Stromal cell of bone marrow (primary cell): ENCODE data around the gene TULP4.
A peak's percentile ranks its signal among the peaks of the same experiment; 100 is the strongest.
"Not testable (repeated sequence)": the region's sequence is repeated elsewhere in the genome, so short reads cannot be mapped to it uniquely, and the experiment has no call there.

Experiments
- DNase-seq: peaks from one replicate; pipeline ENCODE4 v3.0.0-alpha.2; 2012; ENCODE audit warnings: low read depth

TULP4 gene

DNA sequence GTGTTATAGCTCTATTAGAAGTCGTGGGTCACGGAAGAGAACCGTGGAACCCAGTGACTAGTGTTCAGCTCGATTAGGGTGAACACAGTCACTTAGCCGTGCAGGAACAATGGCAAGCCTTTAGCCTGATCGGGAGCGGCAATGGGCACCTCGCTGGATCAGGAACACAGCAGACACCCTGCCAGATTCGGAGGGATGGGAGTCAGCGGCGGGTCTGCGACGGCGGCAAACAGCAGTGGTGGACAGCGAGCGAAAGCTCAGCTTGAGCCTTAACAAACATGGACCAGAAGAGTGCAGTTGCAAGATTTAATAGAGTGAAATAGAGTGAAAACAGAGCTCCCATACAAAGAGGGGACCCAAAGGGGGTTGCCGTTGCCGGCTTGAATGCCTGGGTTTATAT is 157.8 kb downstream of the TULP4 start:
- not testable (repeated sequence) for DNase-seq

- DNase-seq = no peak
Observed at GRCh38 chr6:158471339-158471738, 159.1 kb downstream of the TULP4 start.

DNA sequence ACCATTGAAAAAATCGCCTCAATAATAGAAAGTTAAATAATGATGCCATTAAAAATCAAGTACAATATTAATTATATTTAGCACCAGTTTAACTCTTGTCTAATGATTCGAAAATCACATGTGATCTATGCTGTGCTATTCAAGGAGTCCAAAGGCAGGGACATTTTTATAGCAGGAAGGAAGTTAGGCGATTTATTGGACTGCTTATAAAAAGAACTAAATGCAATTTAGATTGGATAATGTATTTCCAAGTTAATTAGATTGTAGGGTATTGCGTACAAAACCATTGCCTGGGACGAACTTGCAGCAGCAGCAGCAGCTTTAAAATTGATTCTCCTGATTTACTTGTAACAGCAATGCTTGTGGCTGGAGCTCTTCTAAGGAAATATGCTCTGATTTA is 160.2 kb downstream of the TULP4 start:
- DNase-seq = no peak

DNA sequence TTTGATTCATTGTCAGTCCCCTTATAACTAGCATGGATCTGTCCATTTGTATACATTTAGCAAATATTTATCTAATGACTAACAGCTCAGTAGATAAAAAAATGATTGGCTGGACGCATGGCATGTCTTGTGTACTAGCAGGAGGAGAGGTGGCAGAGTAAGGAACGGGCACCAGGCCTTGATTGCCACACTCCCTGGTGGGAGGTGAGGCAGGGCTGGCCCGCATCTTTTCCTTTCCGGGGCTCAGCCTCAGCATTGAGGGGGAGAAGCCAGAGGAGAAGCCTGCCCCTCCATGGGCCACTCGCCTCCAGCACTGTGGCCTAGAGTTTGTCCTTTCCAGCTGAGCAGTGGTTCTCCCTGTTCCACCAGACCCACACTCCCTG is 162.7 kb downstream of the TULP4 start:
- DNase-seq = no peak

DNA sequence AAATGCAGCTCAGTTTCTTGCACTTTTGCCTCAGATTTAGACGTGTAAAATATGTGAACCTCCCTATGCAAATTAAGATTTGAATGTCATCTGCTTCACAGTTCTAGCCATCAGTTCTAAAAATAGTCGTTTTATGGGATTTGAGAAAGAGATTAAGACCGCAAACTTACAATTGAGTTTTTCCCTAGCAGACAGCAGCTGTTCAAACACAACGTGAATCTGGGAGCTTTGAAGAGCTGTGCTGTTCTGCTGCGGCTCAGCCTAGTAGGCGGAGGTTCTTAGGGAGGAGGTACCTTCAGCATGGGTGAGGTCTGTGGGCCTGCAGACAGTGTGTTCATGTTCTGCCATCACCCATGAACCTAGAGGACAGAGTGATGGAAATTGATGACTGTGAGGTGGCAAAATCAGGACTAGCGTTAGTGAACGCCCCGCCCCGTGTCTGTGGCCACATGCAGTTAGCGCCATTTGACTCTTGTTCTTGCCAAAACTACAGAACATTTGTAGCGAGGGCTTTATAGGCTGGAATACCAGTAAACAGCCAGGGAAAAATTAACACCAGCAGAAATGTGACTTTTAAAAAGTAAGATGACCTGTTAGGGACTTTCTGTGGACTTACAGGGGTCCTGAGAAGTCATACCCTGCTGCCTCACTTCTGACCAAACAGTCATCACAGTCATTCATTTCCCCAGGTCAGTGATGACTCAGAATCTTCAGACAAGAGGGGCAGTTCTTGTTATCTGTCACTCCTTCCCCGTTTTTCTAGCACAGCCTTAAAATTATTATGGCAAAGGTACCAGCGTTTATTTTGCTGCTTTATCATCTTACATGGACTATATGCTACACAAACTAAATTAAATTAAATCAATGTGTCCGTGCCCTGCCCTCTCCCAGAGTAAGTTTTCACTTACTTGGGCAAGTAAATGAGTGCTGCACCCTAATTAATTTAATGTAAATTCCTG is 163.4 kb downstream of the TULP4 start:
- no peak for DNase-seq

- DNase-seq = no peak
Observed at GRCh38 chr6:158476389-158476788, 164.1 kb downstream of the TULP4 start.

DNA sequence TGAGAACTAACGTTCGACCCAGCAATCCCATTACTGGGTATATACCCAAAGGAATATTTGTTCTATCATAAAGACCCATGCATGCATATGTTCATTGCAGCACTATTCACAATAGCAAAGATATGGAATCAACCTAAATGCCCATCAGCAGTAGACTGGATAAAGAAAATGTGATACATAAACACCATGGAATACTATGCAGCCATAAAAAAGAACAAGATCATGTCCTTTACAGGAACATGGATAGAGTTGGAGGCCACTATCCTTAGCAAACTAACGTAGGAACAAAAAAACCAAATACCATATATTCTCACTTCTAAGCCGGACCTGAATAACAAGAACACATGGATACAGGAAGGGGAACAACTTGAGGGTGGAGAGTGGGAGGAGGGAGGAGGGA is 165.5 kb downstream of the TULP4 start:
- DNase-seq = not testable (repeated sequence)

- DNase-seq = no peak
Observed at GRCh38 chr6:158480989-158481388, 168.7 kb downstream of the TULP4 start.

- peak; percentile 79 for DNase-seq
Observed at GRCh38 chr6:158481690-158482473, 169.6 kb downstream of the TULP4 start.

GRCh38 chr6:158485431-158485830 is 173.2 kb downstream of the TULP4 start:
- no peak for DNase-seq

GRCh38 chr6:158487495-158487894 is 175.2 kb downstream of the TULP4 start:
- no peak for DNase-seq

DNA sequence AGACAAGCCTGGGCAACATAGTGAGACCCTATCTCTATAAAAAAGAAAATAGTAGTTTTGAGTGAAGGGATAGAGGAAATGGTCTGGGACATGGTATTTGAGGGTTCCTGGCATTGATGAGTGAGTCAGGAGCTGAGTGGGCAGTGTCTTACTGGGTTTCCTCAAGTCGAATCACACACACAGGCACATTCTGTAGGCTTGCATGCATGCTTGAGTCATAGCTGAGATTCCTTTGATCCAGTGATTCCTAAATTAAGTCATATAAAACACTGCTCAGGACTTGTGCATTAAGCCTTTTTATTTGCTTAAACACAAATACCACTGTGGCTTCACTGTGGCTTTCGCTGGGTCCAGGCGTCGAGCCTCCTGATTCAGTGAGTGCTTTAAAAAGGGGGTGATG is 175.8 kb downstream of the TULP4 start:
- DNase-seq = peak; percentile 93

- DNase-seq = no peak
Observed at GRCh38 chr6:158489441-158489840, 177.2 kb downstream of the TULP4 start.

DNA sequence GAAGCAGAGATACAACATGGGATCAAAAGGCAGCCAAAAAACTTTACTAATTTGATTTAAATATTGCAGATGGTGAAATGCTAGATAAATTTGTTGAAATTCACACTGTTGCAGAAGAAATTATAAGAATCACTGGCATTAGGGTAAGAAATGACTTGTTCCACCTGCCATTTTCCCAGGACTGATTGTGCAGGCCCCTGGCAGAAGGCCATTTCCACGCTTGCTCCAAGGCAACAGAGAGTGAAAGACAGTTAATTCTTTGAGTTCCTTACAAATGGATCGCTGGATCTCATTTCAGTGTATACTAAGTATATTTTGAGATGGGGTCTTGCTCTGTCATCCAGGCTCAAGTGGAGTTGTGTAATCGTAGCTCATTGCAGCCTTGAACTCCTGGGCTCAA is 180.6 kb downstream of the TULP4 start:
- DNase-seq = no peak

DNA sequence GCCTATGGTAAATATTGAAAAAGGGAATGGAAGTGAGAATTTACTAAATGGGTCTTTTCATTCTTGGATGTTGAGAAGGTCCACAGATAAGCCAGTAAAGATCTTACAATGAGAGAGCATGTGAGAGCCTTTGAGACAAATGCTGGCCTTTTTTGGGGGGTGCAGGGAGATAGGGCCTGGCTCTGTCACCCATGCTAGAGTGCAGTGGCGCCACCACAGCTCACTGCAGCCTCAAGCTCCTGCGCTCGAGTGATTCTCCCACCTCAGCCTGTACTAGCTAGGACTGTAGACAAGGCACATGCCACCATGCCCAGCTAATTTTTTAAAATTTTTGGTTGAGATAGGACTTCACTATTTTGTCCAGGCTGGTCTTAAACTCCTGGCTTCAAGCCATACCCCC is 184.4 kb downstream of the TULP4 start:
- DNase-seq = no peak

DNA sequence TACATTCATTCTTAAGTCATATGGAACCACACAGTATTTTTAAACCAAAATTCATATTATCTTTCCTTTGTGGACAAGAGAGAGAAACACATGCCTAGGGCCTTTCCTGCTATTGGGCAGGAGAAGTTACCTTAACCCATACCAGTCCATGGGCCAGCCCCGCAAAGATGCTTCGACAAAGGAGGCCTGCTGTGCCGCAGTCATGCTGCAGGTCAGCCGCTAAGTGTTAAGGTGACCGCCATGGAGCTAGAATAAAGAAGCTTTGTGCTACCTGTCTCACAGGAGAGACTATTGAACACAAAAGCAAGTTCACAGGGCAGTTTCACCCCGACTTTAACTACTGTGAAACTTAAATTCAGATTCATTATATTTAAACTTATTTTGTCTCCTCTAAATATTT is 185.4 kb downstream of the TULP4 start:
- no peak for DNase-seq

DNA sequence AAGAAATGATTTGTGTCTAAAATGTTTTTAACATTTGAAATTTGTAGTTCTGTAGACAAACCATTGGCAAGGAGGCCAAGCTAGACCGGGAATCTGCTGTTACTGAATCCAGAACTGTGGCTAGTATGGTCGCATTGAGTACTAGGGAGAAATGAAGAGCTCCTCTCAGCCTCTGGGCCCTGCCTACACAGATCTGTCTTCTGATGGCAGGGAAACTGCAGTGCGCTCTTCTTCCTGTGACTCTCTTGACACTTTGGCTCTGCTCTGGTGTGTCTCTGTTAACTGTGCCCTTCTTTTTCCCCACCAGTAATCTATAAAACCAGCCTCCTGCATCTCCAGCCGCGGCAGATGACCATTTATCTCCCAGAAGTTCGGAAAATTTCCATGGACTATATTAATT is 186.1 kb downstream of the TULP4 start:
- DNase-seq = no peak

DNA sequence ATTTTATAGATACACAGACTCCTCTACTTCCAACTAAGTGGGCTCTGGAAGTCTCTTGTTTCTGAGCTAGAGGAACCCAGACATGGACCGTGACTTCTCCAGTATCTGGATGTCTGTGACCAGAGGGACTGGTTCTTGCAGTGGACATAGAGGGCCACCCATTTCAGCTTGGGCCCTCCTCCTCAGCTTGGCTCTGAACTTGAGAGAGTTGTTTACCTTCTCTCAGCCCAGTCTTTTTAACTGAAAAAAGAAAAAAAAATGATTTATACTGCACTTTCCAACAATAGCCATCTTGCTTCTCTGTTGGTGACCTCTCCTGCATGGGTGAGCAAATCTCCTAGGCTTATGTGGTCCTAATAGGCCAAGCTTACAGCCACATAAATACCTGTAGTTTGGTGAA is 187.3 kb downstream of the TULP4 start:
- no peak for DNase-seq

- DNase-seq = no peak
Observed at GRCh38 chr6:158500016-158500735, 187.9 kb downstream of the TULP4 start.

DNA sequence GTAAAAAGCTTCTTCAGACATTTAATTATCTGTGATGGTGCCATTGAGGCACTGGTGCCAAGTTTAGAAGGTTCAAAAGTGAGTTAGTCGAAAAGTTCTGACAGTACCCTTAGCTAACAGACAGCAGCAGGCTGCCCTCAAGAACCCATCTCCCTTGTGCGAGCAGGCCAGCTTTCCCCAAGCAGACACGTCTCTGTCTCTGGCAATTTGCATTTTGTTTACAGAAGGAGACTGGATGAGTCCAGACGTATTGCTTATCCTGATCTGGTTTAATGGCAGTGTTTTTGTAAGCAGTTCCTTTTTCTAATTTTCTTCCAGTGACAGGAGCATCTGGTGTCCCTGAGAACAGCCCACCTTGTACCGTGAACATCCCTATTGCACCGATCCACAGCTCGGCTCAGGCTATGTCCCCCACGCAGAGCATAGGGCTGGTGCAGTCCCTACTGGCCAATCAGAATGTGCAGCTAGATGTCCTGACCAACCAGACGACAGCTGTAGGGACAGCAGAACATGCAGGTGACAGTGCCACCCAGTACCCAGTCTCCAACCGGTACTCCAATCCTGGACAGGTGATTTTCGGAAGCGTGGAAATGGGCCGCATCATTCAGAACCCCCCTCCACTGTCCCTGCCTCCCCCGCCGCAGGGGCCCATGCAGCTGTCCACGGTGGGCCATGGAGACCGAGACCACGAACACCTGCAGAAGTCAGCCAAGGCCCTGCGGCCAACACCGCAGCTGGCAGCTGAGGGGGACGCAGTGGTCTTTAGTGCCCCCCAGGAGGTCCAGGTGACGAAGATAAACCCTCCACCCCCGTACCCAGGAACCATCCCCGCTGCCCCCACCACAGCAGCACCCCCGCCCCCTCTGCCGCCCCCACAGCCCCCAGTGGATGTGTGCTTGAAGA is 189.3 kb downstream of the TULP4 start:
- no peak for DNase-seq

GRCh38 chr6:158502263-158502950 is 190.1 kb downstream of the TULP4 start:
- no peak for DNase-seq
